K562 (cell line): Measurements from ENCODE around the gene OR5A1. TPM values are rescaled to one million over a fixed set of nuclear protein-coding genes. Genes with fewer than 3 reads are reported as not detected.

Experiments used
- ATAC-seq: fragments of 200-7000 bp; cut with Tn5 transposase; 3 replicates; pipeline ENCODE4 v1.9.1; 2020; ENCODE audit warnings: moderate library complexity
- BruUV-seq: library from RNA; stranded (reverse); fragments of 400-500 nt; replicated peaks from 2 replicates; lab custom pipeline; 2021; lab: Mats Ljungman, UMichigan
- CTCF ChIA-PET: fragments of 300-600 bp; formaldehyde crosslinking; extraction: SDS; loops from one replicate; lab custom pipeline; 2021; ENCODE audit warnings: low intra/inter-chr PET ratio; lab: Yijun Ruan, JAX
- POLR2A ChIA-PET: fragments of 300-600, 350-650 bp; sonication (Branson Sonifier 250); formaldehyde crosslinking; extraction: SDS; loops from one replicate; lab custom pipeline; 2021; ENCODE audit warnings: antibody characterized with exemption, inconsistent platforms; lab: Yijun Ruan, JAX
- DNase-seq, 4 experiments: peaks; one replicate each; pipeline versions ENCODE4 v3.0.0 to v3.0.0-alpha.2; 2011 to 2018; ENCODE audit warnings: low spot score in 3 of 4, mixed read lengths in 3 of 4; ENCODE audit errors: extremely low read depth in 1 of 4
- FAIRE-seq: peaks from 2 replicates; lab custom pipeline; 2011; peaks lifted over from hg19 to GRCh38; lab: Jason Lieb, UNC
- H2AFZ ChIP-seq: 2 replicates; pipeline ENCODE4 v1.6.0; 2011; ENCODE audit warnings: low read depth, low read length, control low read depth, inconsistent platforms
- H3K27ac ChIP-seq: fragments of 200-600 bp; 3 replicates; pipeline ENCODE4 v1.8.0; 2011; ENCODE audit warnings: low read depth, mild to moderate bottlenecking, control low read depth, inconsistent platforms, low read length, moderate library complexity, mixed read lengths; ENCODE audit errors: extremely low read depth
- H3K27me3 ChIP-seq, 2 experiments: fragments of 300-600 bp in 1 of 2; 2 replicates in 1 of 2; 3 replicates in 1 of 2; pipeline versions ENCODE4 v1.6.0 to v1.8.0; 2011; ENCODE audit warnings: inconsistent platforms in 2 of 2, low read length in 2 of 2, mild to moderate bottlenecking in 1 of 2, mixed read lengths in 1 of 2, moderate library complexity in 1 of 2; ENCODE audit not compliant: control insufficient read depth in 2 of 2, insufficient read depth in 2 of 2
- H3K36me3 ChIP-seq: fragments of 300-600 bp; 3 replicates; pipeline ENCODE4 v1.8.0; 2011; ENCODE audit warnings: mild to moderate bottlenecking, low read length, inconsistent platforms; ENCODE audit not compliant: control insufficient read depth, insufficient read depth
- H3K4me1 ChIP-seq, 2 experiments: fragments of 200-600 bp in 1 of 2; replicated peaks in 1 of 2; 2 replicates in 1 of 2; 3 replicates in 1 of 2; pipeline versions ENCODE4 v1.5.1 to v1.8.0; 2011; ENCODE audit warnings: inconsistent platforms in 2 of 2, low read length in 2 of 2, mild to moderate bottlenecking in 1 of 2, mixed read lengths in 1 of 2, moderate library complexity in 1 of 2; ENCODE audit not compliant: control insufficient read depth in 2 of 2, insufficient read depth in 2 of 2
- H3K4me2 ChIP-seq: 2 replicates; pipeline ENCODE4 v1.6.1; 2011; ENCODE audit warnings: low read length, control low read depth, inconsistent platforms, mixed read lengths; ENCODE audit not compliant: insufficient read depth
- H3K4me3 ChIP-seq: fragments of 200-600 bp; sonication (generic), shearing (Covaris generic); 2 replicates; pipeline ENCODE4 v1.5.1; 2016; ENCODE audit warnings: control low read depth, inconsistent platforms
- H3K79me2 ChIP-seq: fragments of 200-600 bp; 3 replicates; pipeline ENCODE4 v1.8.0; 2011; ENCODE audit warnings: low read length, inconsistent platforms; ENCODE audit not compliant: control insufficient read depth, insufficient read depth
- H3K9ac ChIP-seq, 2 experiments: 2 replicates each; pipeline versions ENCODE4 v1.6.0 to v1.6.1; 2011; ENCODE audit warnings: low read depth in 2 of 2, low read length in 2 of 2, control low read depth in 1 of 2, inconsistent platforms in 1 of 2, mild to moderate bottlenecking in 1 of 2, mixed read lengths in 1 of 2; ENCODE audit not compliant: insufficient read depth in 1 of 2
- H3K9me1 ChIP-seq: one replicate; pipeline ENCODE4 v1.6.0; 2011; ENCODE audit warnings: inconsistent platforms, mild to moderate bottlenecking, low read length, moderate library complexity; ENCODE audit not compliant: control insufficient read depth, insufficient read depth
- H3K9me3 ChIP-seq: replicated peaks from 2 replicates; pipeline ENCODE4 v1.5.1; 2011; ENCODE audit warnings: low read depth, low read length, inconsistent platforms; ENCODE audit not compliant: control insufficient read depth, insufficient read depth
- H4K20me1 ChIP-seq: replicated peaks from 2 replicates; pipeline ENCODE4 v1.6.1; 2011; ENCODE audit warnings: low read length, inconsistent platforms, mixed read lengths; ENCODE audit not compliant: control insufficient read depth, insufficient read depth
- EGR1 ChIP-seq: fragments of 450-650 bp; conservative IDR thresholded peaks from 2 replicates; pipeline ENCODE4 v1.6.1; 2017; ENCODE audit warnings: mild to moderate bottlenecking
- JUN ChIP-seq, 2 experiments: sonication (generic) in 1 of 2; formaldehyde crosslinking in 1 of 2; IDR thresholded peaks; 2 replicates each; pipeline versions ENCODE4 v1.6.1 to v1.8.0; 2012 to 2022; ENCODE audit warnings: borderline replicate concordance in 2 of 2, mild to moderate bottlenecking in 2 of 2, improper control_type of control experiment in 1 of 2, low read depth in 1 of 2, low read length in 1 of 2, missing genetic modification reagents in 1 of 2
- MGA ChIP-seq: fragments of 450-650 bp; IDR thresholded peaks from 2 replicates; pipeline ENCODE4 v1.6.1; 2016; ENCODE audit warnings: mild to moderate bottlenecking, moderate library complexity
- RAD51 ChIP-seq: fragments of 450-650 bp; IDR thresholded peaks from 2 replicates; pipeline ENCODE4 v1.7.1; 2016; ENCODE audit warnings: low read depth, mild to moderate bottlenecking, borderline replicate concordance
- RBM39 ChIP-seq: fragments of 200-400 bp; formaldehyde crosslinking; optimal IDR thresholded peaks from 2 replicates; pipeline ENCODE3; 2018; ENCODE audit warnings: low read depth, low read length
- THRAP3 ChIP-seq: fragments of 450-650 bp; IDR thresholded peaks from 2 replicates; pipeline ENCODE4 v1.6.1; 2016; ENCODE audit warnings: mild to moderate bottlenecking, inconsistent platforms, borderline replicate concordance
- ZNF277 ChIP-seq: fragments of 250-450 bp; sonication (Bioruptor Pico); IDR thresholded peaks from 2 replicates; pipeline ENCODE4 v1.8.0; 2022; ENCODE audit warnings: inconsistent platforms, mild to moderate bottlenecking, moderate library complexity, borderline replicate concordance
- ZNF507 ChIP-seq: conservative IDR thresholded peaks from 2 replicates; pipeline ENCODE4 v1.6.1; 2017; ENCODE audit warnings: missing genetic modification characterization, missing compliant biosample characterization
- ZNF586 ChIP-seq: fragments of 450-650 bp; formaldehyde crosslinking; conservative IDR thresholded peaks from 2 replicates; pipeline ENCODE4 v1.4.0; 2020; ENCODE audit warnings: mild to moderate bottlenecking, moderate library complexity
- in situ Hi-C: fragments of 300-500 bp; cut with MboI; formaldehyde crosslinking; loops from 4 replicates; pipeline ENCODE4 v1.15.0; 2018; ENCODE audit warnings: inconsistent platforms, mixed read lengths
- intact Hi-C: fragments of 100-400 bp; cut with micrococcal nuclease; formaldehyde crosslinking; loops from 2 replicates; pipeline ENCODE4 v1.14.2; 2022
- polyA plus RNA-seq, 8 experiments: library from polyadenylated mRNA; depleted of rRNA in 4 of 8; stranded (reverse) in 5 of 8; unstranded in 3 of 8; fragments of >200 nt; fragmentation: Nextera tagmentation in 2 of 8; fragmentation: Illumina TruSeq in 1 of 8; extraction: Ambion mirVana in 2 of 8; extraction: Trizol in 1 of 8; gene quantifications; 2 replicates each; pipeline versions ENCODE4 v1.2.1 to v1.2.3, GENCODE V29; 2011 to 2014; ENCODE audit warnings: inconsistent platforms in 1 of 8, missing spikeins in 1 of 8
- total RNA-seq, 7 experiments: library from RNA; depleted of rRNA in 6 of 7; stranded (reverse); fragments of >200 nt in 6 of 7; fragmentation: Illumina TruSeq in 2 of 7; extraction: Trizol in 2 of 7; gene quantifications; 2 replicates each; pipeline versions ENCODE4 v1.2.1 to v1.2.3, GENCODE V29; 2011 to 2021; ENCODE audit warnings: low replicate concordance in 1 of 7

Gene OR5A1
- total and polyA plus RNA-seq, 9 of the 15 experiments (the other 6 are each of a cell fraction or from before 2014, with no cell fraction given): not detected

- Histone ChIP-seq H3K4me3 (no peak overlapping the region), H3K79me2 (no peaks in the 10 kb centered on the region), H4K20me1 (no peaks in the 10 kb centered on the region), H3K9me1 (no peaks in the 10 kb centered on the region), H3K4me2 (no peak overlapping the region), H2AFZ (no peak overlapping the region), H3K36me3 (no peaks in the 10 kb centered on the region), H3K9me3 (no peaks in the 10 kb centered on the region), H3K9ac (no peak overlapping the region), H3K27me3 (no peaks in the 10 kb centered on the region), H3K27ac (no peak overlapping the region), H3K4me1 (no peaks in the 10 kb centered on the region)
- no peak for ATAC-seq
- BruUV-seq: no TSS peak
- no peak for DNase-seq
- CTCF ChIA-PET: no interaction called here
- no peak for FAIRE-seq
- POLR2A ChIA-PET: no interaction called here
- in situ Hi-C loops: no loop called here
- intact Hi-C loops: no loop called here
- TF ChIP-seq EGR1 (no peak), ZNF586 (no peak), JUN (IDR thresholded peaks at IDR 0.05; ENCODE audit: borderline replicate concordance, low read depth, low read length) (no peak), JUN (CRISPR knock-in tag; IDR thresholded peaks at IDR 0.05; ENCODE audit: borderline replicate concordance) (no peak), THRAP3 (no peak), RBM39 (no peak), ZNF507 (tag) (no peak), ZNF277 (CRISPR knock-in tag) (no peak), MGA (no peak), RAD51 (no peak)
Measured at GRCh38 chr11:59394186-59394585, 42.1 kb upstream of the OR5A1 start.
